Ishikawa (cell line): ENCODE results near the gene ITGB8.

Experiments used
- CEBPB ChIP-seq: IDR thresholded peaks from 2 replicates; pipeline ENCODE4 v1.6.1; 2012
- CREB1 ChIP-seq: IDR thresholded peaks from 2 replicates; pipeline ENCODE4 v1.6.1; 2012; ENCODE audit warnings: low read depth
- EGR1 ChIP-seq: IDR thresholded peaks from 2 replicates; pipeline ENCODE4 v1.6.1; 2012
- EP300 ChIP-seq: IDR thresholded peaks from 2 replicates; pipeline ENCODE4 v1.6.1; 2012; ENCODE audit warnings: borderline replicate concordance
- FOXM1 ChIP-seq: IDR thresholded peaks from 2 replicates; pipeline ENCODE4 v1.6.1; 2012; ENCODE audit warnings: low read depth, borderline replicate concordance
- NFIC ChIP-seq: IDR thresholded peaks from 2 replicates; pipeline ENCODE4 v1.6.1; 2012
- RAD21 ChIP-seq: IDR thresholded peaks from 2 replicates; pipeline ENCODE4 v1.6.1; 2012; ENCODE audit warnings: low read depth
- REST ChIP-seq: IDR thresholded peaks from 2 replicates; pipeline ENCODE4 v1.6.1; 2012; ENCODE audit warnings: low read depth, mild to moderate bottlenecking
- TAF1 ChIP-seq: IDR thresholded peaks from 2 replicates; pipeline ENCODE4 v1.6.1; 2012; ENCODE audit warnings: low read depth, mild to moderate bottlenecking
- TCF12 ChIP-seq: IDR thresholded peaks from 2 replicates; pipeline ENCODE4 v1.6.1; 2012; ENCODE audit warnings: low read depth
- TEAD4 ChIP-seq: IDR thresholded peaks from 2 replicates; pipeline ENCODE4 v1.6.1; 2012
- YY1 ChIP-seq: IDR thresholded peaks from 2 replicates; pipeline ENCODE4 v1.6.1; 2012; ENCODE audit warnings: low read depth
- ZBTB7A ChIP-seq: IDR thresholded peaks from 2 replicates; pipeline ENCODE4 v1.6.1; 2012; ENCODE audit warnings: low read depth
- TF ChIP-seq, protein P1 (sequence below): IDR thresholded peaks from 2 replicates; pipeline ENCODE4 v1.6.1; 2012
- TF ChIP-seq, protein P2 (sequence below): IDR thresholded peaks from 2 replicates; pipeline ENCODE4 v1.6.1; 2012

ITGB8 gene

GRCh38 chr7:20296444-20296843, 34.3 kb upstream of the ITGB8 start:
- TF ChIP-seq TEAD4 (no peak), ZBTB7A (no peak), FOXM1 (no peak), CEBPB (no peak)
- TF ChIP-seq, protein P1, sequence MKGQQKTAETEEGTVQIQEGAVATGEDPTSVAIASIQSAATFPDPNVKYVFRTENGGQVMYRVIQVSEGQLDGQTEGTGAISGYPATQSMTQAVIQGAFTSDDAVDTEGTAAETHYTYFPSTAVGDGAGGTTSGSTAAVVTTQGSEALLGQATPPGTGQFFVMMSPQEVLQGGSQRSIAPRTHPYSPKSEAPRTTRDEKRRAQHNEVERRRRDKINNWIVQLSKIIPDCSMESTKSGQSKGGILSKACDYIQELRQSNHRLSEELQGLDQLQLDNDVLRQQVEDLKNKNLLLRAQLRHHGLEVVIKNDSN, result no peak
- TF ChIP-seq, protein P2, sequence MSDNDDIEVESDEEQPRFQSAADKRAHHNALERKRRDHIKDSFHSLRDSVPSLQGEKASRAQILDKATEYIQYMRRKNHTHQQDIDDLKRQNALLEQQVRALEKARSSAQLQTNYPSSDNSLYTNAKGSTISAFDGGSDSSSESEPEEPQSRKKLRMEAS, result no peak

GRCh38 chr7:20296901-20297300, 33.8 kb upstream of the ITGB8 start:
- TF ChIP-seq NFIC (no peak), ZBTB7A (no peak), TCF12 (no peak), YY1 (no peak), EGR1 (no peak), TAF1 (no peak), RAD21 (no peak), CEBPB (no peak)
- TF ChIP-seq, protein P1, result no peak

- TF ChIP-seq REST (no peak), RAD21 (no peak), CEBPB (no peak), TCF12 (no peak)
- TF ChIP-seq, protein P1, result no peak
These were observed 32.2 kb upstream of the ITGB8 start for GRCh38 chr7:20298486-20298901.

- TF ChIP-seq CEBPB (no peak), REST (no peak), NFIC (no peak), YY1 (no peak), TEAD4 (no peak), TAF1 (no peak), EGR1 (no peak), ZBTB7A (no peak), EP300 (no peak), TCF12 (no peak), CREB1 (no peak), FOXM1 (no peak), RAD21 (no peak)
- TF ChIP-seq, protein P1, result no peak
- TF ChIP-seq, protein P2, result no peak
These were observed 31.6 kb upstream of the ITGB8 start for GRCh38 chr7:20299145-20299544.

DNA sequence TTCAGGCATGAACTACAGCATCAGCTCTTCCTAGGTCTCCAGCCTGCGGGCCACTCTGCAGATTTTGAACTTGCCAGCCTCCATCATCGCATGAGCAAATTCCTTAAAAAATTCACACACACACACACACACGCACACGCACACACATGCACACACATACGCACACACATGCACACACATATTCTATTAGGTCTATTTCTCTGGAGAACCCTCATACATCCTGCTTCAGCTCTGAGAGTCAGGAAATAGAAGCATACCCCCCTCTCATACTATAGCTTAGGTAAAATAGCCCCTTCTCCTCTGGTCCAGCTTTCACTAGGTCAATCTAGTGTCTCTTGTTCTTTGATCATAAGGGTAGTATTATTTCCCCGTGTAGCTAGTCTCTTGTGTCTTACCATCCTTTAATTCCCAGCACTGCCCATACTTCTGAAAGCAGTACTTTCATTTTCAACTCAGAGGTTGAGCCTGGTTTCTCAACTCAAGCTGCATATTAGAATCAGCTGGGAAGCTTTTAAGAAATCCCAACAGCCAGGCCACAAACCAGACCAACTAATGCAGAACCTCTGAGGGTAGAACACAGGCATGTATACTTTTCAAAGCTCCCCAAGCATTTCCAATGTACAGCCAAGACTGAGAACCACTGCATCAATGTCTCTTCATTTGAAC, 30.9 kb upstream of the ITGB8 start:
- TF ChIP-seq TEAD4 (no peak), CEBPB (no peak), RAD21 (no peak), TCF12 (no peak), TAF1 (no peak)
- TF ChIP-seq, protein P1, result no peak
